Hindlimb muscle (tissue), 1 donor: ENCODE data around the gene ANXA8. TPM values are rescaled to one million over a fixed set of nuclear protein-coding genes. Genes with fewer than 3 reads are reported as not detected.
A peak's percentile ranks its signal among the peaks of the same experiment; 100 is the strongest.
"Not testable (repeated sequence)": the region's sequence is repeated elsewhere in the genome, so short reads cannot be mapped to it uniquely, and the experiment has no call there.

Experiments
- DNase-seq: peaks from one replicate; pipeline ENCODE4 v3.0.0-alpha.2; 2013
- polyA plus RNA-seq: library from polyadenylated mRNA; unstranded; fragments of 120-200 nt; gene quantifications from one replicate; pipeline ENCODE4 v1.2.1, GENCODE V29; 2013; ENCODE audit not compliant: insufficient read length

Gene ANXA8
- polyA plus RNA-seq, 1 donor = not detected

DNA sequence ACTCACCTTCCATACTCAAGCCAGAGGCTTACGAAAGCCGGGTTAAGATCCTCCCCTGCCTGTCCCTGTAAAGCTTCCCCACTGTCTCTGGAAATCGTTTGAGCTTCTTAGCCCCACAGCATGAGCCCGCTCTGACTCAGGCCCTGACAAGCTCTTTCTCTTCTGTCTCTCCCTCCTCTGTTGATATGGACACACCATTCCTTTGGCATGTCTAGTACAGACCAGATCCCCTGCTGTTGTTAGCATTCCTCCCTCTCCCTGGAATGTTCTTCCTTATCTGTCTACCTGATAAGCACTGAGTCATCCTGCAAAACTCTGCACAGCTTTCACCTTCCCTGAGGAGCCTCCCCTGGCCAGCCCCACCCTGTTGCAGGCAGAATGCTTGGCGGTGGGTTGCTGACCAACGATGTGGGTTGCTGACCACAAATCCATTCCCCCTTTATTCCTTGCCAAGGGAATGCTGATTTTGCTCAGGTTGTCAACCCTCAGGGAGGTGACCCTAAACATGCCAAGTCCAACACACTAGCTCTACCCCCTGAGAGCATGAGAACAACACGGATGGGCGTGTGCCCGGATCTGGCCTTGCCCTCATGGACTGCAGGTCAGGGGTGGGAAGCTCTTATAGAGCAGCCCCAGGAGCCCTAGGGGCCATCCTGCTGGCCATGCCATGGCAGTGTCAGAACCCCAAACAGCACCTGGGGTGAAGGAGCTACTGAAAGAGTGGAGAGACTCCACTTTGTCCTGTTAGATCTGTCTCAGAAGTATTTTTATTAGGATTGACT, 21.1 kb downstream of the ANXA8 start:
- DNase-seq = not testable (repeated sequence)

DNA sequence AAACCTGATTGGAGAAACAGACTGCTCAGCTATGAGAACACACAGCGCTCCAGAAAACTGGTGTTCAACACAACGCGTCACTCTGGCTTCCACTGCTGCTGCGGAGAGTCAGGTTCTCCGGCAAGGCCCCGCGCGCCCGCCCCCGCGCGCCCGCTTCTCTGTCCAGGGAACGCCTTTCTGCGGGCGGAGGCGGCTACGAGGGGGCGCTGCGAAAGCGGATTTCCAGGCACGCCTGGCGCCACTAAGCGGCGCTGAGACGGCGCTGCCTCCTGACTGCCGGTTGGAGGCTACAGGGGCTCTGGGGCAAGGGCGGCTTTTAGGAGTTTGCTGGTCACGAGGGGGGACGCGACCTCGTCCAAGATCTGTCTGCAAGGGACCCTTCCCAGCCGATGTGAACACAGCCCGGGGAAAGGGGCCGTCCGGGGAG, 22.6 kb downstream of the ANXA8 start:
- DNase-seq = peak; percentile 67

DNA sequence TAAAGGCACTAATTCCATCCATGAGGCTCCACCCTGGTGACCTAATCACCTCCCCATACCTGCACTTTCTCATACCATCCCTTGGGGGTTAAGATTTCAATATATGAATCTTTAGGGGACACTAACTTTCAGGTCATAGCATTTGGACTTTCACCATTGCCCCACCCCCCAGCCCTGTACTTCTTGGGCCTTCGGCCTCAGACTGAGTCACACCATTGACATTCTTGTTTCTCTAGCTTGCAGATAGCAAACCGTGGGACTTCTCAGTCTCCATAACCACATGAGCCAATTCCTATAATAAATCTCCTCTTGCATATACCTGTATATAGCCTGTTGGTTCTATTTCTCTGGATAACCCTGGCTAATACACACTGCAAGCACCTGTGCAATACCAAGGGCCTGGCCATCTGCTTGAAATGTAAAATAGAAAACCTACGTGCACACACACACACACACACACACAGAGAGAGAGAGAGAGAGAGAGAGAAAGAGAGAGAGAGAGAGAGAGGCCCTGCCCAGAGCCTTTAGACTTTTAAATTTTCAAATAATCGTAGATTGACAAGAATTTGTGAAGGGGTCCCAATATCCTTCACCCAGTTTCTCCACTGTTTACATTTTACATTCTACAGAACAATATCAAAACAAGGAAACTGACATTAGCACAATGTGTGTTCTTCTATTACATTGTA, 25.3 kb downstream of the ANXA8 start:
- DNase-seq = no peak

DNA sequence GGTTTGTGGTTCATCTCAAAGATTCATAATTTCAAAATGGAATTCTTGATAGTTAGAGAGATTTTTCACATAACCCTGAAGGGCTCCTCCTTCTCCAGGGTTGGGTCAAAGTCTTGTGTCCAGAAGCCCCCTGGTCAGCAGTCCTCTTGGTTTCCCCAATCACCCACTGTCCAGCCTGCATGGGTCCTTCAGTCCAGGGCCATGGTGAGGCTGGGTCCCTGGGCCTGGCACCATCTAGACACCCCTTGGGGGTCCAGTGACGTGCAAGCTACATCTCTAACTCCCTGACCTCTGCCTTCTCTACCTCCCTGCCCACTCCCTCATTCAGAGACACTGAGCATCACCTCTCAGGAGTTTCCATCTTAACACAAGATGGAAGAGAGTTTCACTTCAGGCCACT, 26.1 kb downstream of the ANXA8 start:
- DNase-seq = no peak

- DNase-seq = no peak
Measured at GRCh38 chr10:47457528-47457820, 26.4 kb downstream of the ANXA8 start.

- DNase-seq = no peak
Measured at GRCh38 chr10:47456794-47457527, 27.0 kb downstream of the ANXA8 start.

DNA sequence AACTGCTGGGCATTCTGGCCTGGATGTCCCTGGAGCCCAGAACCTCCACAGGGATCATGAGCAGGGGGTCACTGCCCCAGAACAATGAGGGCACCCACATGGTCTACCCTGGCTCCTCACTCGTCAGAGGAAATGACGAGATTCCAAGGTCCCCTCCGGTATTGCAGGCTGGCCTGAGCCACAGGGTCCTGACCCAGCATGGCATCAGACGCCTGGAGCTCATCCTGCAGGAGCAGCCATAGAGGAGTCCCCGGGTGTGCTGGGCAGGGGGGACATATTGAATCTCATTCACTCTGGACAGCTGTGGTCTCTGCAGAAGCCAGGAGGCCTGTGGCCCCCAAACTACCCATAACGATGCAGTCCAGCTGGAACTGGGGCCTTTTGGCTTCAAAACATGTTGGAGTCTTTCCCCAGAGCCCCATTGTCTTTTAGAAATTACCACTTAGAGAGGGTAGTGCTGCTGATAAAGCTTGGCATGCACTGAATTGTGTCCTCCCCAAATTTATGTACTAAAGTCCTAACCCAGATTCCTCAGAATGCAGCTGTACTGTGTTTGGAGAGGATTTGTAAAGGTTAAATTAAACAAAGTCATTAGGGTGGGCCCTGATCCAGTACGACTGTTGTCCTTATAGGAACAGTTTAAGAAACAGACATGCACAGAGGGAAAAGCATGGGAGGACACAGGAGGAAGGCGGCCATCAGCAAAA, 27.7 kb downstream of the ANXA8 start:
- DNase-seq = no peak

GRCh38 chr10:47455350-47456078, 28.4 kb downstream of the ANXA8 start:
- not testable (repeated sequence) for DNase-seq

GRCh38 chr10:47454780-47455058, 29.2 kb downstream of the ANXA8 start:
- no peak for DNase-seq

- DNase-seq = no peak
Measured at GRCh38 chr10:47454008-47454779, 29.7 kb downstream of the ANXA8 start.

GRCh38 chr10:47453141-47454007, 30.5 kb downstream of the ANXA8 start:
- DNase-seq = no peak

- DNase-seq = no peak
Measured at GRCh38 chr10:47452495-47453140, 31.3 kb downstream of the ANXA8 start.

DNA sequence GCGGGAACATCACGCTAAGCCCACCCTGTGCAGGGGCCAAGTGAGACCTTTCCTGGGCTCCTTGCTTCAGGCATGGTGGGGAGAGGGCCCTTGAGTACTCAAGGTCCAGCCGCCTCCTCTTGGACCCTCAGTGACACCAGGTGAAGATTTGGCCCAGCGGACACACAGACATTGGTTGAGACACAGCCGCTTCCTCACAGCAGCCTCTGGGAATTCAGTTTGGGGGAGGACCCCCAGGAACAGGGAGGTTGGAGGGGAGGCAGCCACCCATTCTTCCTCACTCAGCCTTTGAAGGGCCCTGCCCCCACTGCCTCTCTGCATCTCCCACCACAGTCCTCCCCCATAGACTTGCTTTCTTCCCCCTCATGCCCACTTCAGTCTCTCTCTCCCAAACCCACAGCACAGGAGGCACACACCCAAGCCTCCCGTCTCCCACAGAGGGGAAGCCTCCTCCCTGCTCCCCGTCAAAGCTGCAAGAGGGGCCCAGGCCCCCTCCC, 31.9 kb downstream of the ANXA8 start:
- no peak for DNase-seq

DNA sequence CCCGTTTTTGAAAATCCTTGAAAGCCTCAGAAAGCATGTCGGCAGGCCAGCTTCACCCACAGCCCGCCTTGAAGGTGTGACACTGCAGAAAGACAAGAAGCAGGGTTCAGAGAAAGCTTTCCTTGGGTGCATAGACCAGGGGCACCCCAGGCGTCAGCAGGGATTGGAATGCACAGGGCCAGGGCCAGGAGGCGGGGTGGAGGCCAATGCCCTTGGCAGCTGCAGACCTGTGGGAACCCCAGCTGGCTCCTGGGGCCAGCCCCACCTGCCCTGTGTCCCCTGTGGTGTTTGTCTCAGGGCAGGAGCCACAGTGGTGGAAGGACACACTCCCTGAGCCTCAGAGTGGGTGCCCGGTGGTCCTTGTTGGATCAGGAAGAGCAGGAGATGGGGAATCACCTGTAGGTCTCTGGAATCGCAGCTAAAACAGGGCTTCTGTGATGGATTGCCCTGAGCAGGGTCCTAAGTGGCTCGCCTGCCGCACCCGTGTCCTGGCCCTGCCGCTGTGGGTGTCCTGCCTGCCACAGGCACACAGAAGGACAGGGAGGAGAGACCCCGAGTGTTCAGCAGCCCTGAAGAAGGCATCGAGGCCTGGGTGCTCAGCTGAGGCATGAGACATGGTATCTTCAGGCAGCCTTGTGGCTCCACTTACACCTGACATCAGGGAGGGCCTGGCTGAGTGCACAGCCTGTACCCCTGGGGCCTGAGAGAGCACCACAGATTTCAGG, 32.5 kb downstream of the ANXA8 start:
- DNase-seq = no peak

DNA sequence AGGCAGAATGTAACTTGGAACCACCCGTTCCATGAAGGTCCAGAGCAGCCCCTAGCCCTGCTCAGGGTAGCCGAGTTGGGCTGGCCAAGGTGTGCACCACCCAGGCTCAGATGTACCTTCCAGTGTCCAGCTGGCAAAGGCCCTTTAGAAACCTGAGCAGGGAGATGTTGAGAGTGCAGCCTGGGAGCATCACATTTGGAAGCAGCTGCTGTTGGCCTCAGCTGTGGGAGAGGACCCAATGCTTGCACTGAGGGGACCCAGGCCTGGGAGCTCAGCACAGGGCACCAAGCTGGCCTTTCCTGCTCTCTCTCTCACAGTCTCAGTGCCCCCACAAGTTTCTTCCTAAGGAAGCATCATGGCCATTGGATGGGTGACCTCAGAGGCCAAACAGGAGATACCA, 33.5 kb downstream of the ANXA8 start:
- DNase-seq = no peak

- DNase-seq = no peak
Measured at GRCh38 chr10:47449979-47450378, 33.9 kb downstream of the ANXA8 start.

DNA sequence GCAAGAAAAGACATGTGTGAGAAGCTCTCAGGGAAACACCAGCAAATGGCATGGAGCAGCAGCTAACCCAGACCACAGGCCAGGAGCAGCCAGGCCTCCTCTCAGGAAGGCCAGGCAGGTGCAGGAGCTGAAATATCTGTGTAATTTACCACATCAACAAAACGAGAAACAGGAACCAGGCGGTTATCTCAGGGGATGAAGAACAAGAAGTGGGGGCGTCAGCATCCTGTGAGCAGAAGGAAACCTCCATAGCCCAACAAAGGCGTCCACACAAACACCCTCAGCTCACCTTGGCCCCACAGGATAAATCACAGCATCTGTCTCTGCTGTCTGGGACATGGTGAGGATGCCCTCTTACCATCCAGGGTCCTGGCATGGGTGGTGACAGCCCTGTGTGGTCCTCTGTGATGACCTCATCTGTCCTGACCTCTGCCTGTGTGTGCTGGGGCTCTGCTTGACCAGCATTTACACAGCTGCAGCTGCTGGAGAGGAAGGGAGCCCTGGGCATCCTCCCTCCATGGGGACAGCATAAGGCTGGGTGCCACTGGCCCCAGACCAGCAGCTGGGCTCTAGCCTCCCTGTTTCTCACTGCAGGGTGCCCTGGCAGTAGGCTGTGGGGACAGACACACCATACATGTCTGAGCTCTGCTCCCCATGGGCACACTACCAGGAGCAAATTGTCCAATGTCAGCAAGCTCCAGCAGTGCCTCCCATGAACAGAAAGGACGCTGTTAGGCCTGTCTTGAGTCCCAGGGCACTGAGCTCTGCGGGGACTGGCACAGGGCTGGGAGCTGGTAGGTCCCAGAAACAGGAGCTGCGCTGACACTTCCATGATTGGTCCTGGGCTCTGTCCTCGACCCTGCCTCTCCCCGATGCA, 34.6 kb downstream of the ANXA8 start:
- DNase-seq = no peak

GRCh38 chr10:47447705-47448104, 36.2 kb downstream of the ANXA8 start:
- DNase-seq = no peak
